Choroid plexus epithelial cell (primary cell): Measurements from ENCODE around the gene PIP4K2A.

ENCODE experiments used
- DNase-seq: peaks from one replicate; pipeline ENCODE4 v3.0.0-alpha.2; 2010; ENCODE audit warnings: low read depth
- H3K4me3 ChIP-seq: 2 replicates; pipeline ENCODE4 v1.5.1; 2011; ENCODE audit warnings: low read depth, mild to moderate bottlenecking, control low read depth, low read length, moderate library complexity
- TF ChIP-seq, protein P1 (sequence below): conservative IDR thresholded peaks from 2 replicates; pipeline ENCODE4 v1.5.1; 2011; ENCODE audit warnings: low read depth, mild to moderate bottlenecking, control low read depth, inconsistent platforms, low read length, moderate library complexity

The PIP4K2A gene

DNA sequence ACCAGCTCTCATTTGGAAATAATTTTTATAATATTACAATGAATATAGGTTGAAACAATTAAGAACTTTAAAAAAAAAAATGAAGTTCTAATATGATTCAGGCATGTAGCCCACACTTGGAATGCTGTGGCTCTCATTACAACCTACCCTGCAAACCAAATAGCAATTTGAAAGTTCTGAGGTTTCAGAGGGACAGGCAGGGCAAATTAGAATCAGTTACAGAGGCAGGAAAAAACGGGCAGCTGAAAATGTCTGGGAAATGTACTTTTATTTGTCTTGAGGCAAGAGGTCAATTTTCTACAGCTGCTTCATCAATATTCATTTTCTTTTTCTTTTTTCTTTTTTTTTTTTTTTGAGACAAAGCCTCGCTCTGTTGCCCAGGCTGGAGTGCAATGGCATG is 95.3 kb downstream of the PIP4K2A start:
- DNase-seq, result no peak
- TF ChIP-seq, protein P1, sequence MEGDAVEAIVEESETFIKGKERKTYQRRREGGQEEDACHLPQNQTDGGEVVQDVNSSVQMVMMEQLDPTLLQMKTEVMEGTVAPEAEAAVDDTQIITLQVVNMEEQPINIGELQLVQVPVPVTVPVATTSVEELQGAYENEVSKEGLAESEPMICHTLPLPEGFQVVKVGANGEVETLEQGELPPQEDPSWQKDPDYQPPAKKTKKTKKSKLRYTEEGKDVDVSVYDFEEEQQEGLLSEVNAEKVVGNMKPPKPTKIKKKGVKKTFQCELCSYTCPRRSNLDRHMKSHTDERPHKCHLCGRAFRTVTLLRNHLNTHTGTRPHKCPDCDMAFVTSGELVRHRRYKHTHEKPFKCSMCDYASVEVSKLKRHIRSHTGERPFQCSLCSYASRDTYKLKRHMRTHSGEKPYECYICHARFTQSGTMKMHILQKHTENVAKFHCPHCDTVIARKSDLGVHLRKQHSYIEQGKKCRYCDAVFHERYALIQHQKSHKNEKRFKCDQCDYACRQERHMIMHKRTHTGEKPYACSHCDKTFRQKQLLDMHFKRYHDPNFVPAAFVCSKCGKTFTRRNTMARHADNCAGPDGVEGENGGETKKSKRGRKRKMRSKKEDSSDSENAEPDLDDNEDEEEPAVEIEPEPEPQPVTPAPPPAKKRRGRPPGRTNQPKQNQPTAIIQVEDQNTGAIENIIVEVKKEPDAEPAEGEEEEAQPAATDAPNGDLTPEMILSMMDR, result no peak
- no peak overlapping the region for H3K4me3 ChIP-seq

DNA sequence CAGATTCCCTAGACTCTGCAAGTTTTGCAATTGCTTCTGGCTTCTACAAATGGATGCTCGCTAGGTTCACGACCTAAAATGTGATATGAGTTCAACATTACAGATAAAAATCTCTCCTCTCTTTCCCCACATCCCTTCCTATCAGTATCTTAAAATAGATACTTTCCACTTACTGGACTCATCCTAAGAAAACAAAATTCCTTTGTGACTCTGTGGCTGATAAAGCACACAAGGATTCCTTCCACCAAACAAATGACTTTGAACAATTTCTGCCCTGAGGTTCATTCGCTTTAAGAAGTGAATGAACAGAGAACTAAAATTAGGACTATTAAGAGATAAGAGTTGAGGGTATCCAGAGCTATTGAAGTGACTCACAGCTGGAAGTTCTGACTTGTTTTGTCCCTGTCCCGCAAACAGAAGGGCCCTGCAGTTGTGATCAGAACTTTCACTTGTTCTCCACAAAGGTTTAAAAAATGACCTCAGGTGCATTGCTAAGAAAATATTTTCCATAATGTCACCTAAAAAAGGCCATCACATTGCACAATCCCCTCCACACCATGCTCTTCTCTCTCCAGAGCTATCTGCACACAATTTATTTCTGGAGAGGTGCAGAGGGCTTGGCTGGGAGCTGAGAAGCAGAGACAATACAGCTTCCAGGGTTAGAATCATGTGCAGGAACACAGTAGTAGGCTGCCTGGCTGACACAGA is 96.1 kb downstream of the PIP4K2A start:
- no peak overlapping the region for H3K4me3 ChIP-seq
- DNase-seq, result peak; percentile 36
- TF ChIP-seq, protein P1, result no peak

DNA sequence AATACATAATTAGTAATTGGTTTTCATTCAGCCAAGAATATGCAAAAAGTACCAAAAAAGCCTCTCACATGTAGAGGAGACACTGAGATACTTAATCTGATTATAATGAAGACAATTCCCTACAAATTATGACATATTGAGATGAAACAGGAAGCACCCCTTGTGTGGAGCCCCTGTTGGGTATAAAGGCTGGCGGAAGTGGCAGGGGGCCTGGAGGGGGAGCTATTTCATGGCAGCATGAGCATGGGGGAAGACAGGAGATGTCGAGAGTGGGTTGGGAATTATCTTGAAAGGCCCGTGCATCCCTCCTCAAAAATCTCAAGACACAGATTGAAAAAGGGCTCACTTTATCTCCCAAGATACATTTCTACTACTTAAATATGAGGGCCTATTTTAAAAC is 96.9 kb downstream of the PIP4K2A start:
- TF ChIP-seq, protein P1, result peak; percentile 32
- no peak overlapping the region for H3K4me3 ChIP-seq
- DNase-seq, result no peak

DNA sequence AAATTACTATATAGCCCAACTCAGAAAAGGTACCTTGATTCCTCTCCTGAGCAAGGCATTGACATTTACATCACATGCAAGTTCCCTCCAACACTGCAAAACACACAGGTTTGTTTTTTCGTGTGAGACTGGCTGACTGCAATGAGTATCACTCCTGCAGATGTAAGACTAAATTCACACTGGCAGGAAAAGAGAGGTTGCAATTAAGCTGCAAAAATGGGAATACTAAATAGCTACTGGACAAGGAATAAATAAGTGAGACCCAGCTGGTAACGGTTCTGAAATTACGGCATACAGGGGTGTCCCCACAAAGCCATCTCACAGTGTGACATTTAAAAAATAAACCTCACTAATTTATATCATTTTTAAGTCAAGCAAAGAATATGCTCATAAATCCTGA is 97.3 kb downstream of the PIP4K2A start:
- no peak overlapping the region for H3K4me3 ChIP-seq
- TF ChIP-seq, protein P1, result no peak
- DNase-seq, result no peak

DNA sequence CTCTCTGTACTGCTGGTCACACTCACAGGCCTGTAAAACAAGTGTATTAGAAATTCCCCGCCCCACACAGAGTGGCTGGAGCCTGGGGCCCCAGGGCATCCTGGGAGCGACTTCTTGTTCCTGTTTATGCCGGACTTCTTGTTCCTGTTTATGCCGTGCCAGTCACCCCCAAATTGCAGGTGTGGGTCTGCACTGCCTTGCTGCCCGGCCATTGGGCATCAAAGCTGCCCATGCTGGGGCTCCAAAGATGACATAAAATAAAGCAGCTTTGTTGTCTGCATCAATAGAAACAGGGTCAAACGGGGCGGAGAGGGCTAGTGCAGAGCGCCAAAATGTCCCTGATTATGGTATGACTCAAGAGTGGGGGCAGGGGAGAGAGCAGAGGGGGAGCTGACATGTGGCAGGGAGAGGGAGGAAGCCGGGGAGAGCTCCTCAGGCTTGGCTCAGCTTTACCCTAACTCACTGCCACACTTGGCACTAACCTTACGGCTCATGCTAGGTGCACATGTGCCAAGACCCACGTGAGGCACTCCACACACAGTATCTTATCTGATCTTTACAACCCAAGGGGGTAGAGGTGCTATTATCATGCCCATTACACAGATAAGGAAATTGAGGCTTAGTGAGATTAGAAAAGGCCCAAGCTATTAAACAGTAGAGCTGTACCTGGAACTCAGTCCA is 98.4 kb downstream of the PIP4K2A start:
- DNase-seq, result no peak
- H3K4me3 ChIP-seq, result no peak overlapping the region
- TF ChIP-seq, protein P1, result no peak

DNA sequence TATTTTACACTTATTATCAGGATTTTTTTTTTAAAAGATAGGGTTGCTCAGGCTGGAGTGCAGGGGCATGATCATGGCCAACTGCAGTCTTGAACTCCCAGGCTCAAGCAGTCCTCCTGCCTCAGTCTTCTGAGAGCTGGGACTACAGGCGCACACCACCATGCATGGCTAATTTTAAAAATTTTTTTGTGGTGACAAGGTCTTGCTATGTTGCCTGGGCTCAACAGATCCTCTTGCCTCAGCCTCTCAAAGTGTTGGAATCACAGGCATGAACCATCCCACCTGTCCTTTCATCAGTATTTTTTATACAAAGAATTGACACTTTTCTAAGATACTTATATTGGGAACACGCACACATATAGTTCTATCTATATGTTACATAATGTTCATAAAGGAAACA is 99.3 kb downstream of the PIP4K2A start:
- DNase-seq, result no peak
- TF ChIP-seq, protein P1, result no peak
- H3K4me3 ChIP-seq, result no peak overlapping the region

DNA sequence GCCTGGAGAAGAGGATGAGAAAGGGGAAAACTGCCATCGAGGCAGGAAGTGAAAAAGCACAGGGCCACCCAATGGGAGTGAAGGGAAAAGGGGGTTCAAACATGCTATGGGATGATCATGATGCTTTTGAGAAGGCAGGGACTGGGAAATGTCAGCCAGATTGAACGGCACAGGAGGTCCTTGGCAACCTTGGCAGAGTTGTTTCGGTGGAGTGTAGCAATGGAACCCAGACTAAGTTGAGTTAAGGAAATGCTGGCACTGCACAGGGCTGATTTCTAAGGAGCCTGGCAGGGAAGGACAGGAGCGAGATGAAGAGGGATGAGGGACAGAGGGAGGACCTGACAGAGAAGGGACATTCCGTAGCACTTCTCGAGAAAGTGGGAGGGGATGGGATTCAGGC is 101.4 kb downstream of the PIP4K2A start:
- TF ChIP-seq, protein P1, result no peak
- no peak overlapping the region for H3K4me3 ChIP-seq
- no peak for DNase-seq
